HG03457 (cell line): ENCODE data around the gene SPTBN5.
A peak's percentile ranks its signal among the peaks of the same experiment; 100 is the strongest.
"Not testable (repeated sequence)": the region's sequence is repeated elsewhere in the genome, so short reads cannot be mapped to it uniquely, and the experiment has no call there.

Source experiments
- ATAC-seq: cut with Tn5 transposase; IDR thresholded peaks from one replicate; pipeline ENCODE4 v1.9.1; 2021; ENCODE audit warnings: moderate number of reproducible peaks; ENCODE audit not compliant: unreplicated experiment

The SPTBN5 gene

DNA sequence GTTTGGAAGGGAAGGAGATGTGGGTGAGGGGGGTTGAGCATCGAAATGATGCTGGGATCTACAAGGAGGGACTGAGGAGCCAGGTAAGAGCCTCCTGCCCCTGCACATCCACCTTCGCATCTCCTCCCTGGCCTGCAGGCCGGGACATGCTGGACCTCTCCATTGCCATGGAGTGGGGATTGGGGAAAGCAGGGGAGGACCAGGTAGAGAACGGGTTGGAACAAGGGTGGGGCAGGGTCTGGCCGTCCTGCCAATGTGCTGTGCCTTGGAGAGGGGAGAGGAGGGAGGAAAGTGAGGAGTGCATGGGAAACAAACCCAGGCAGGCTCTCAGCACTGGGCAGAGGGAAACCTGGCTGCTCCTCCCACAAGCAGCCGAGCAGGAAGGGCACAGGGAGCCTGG, 44.6 kb downstream of the SPTBN5 start:
- no peak for ATAC-seq

GRCh38 chr15:41848631-41849030, 45.2 kb downstream of the SPTBN5 start:
- no peak for ATAC-seq

- no peak for ATAC-seq
Measured at GRCh38 chr15:41847981-41848380, 45.9 kb downstream of the SPTBN5 start.

- ATAC-seq = no peak
Measured at GRCh38 chr15:41847206-41847605, 46.6 kb downstream of the SPTBN5 start.

DNA sequence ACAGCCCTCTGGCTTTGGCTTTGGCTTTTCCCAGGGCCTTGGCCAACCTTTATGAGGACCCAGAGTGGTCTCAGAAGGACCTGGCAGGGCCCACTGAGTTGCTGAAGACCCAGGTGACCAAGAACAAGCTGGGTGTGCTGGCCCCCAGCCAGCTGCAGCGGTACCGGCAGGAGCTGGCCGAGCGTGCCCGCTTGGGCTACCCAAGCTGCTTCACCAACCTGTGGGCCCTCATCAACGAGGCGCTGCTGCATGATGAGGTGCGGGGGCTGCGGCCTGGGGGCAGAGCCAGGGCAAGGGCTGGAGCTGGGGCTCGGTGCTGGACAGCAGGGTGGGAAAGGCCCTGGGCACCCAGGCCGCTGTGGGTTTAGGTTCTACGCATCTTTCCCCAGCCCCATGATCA, 49.0 kb downstream of the SPTBN5 start:
- ATAC-seq = no peak

GRCh38 chr15:41843571-41843970, 50.3 kb downstream of the SPTBN5 start:
- ATAC-seq = no peak

- ATAC-seq = no peak
Measured at GRCh38 chr15:41842229-41842628, 51.6 kb downstream of the SPTBN5 start.

- ATAC-seq = no peak
Measured at GRCh38 chr15:41841131-41841530, 52.7 kb downstream of the SPTBN5 start.

GRCh38 chr15:41840673-41841072, 53.2 kb downstream of the SPTBN5 start:
- ATAC-seq = no peak

DNA sequence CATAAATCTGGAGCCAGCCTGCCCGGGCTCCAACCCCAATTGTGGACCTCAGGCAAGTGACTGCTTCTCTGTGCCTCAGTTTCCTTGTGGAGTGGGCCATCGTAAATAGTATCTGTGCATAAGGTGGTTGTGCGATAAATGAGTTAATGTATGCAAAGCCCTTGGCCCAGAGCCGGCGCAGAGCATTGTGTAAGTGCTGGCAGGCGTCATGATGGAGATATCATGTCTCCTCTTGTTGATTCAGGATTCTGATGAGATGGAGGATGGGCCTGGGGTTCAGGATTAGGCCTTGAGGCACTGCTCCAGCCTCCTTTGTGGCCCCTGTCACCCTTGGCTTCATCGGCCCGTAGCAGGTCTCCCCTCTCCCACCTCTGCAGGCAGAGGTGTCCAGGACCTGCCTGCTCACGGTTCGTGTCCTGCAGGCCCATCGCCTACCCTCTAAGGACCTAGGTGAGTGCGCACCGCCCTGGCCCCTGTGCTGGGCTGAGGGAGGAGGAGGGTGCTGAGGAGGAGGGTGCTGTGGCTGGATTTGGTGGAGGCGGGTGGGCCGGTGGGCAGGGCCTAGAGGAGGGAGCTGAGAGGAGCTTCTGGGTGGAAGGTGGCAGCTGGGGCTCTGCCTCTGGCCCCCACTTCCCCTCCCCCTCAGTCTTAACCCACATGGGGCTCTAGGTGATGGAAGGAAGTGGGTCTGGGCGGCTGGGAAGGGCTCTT, 53.9 kb downstream of the SPTBN5 start:
- no peak for ATAC-seq

DNA sequence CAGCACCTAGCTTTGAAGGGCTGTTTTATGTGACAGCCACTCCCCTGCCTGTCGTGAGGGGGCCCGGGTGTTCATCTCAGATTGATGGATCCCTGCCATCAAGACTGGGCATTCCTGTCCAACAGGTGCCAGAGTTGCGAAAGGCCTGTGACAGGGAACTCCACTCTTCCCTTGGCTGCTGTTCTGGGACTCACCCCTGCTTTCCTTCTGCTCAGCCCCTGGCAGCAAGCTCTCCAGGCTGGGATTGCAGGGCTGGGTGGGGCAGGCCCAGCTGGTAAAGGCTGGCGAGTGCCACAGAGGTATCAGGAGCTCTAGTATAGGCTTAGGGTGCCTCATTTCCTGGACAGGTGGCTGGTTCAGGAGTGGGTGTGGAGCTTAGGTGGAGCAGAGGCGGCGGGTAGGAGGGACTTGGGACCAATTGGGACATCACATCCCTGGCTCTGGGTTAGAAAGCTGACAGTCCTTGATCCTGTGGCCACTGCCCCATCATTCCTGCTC, 55.4 kb downstream of the SPTBN5 start, which contains the start of gene PLA2G4B:
TSS of gene PLA2G4B (plus strand) at position 448 of the 498 bp plus-strand sequence. CDS start 67 bp downstream, outside the sequence.
- no peak for ATAC-seq

DNA sequence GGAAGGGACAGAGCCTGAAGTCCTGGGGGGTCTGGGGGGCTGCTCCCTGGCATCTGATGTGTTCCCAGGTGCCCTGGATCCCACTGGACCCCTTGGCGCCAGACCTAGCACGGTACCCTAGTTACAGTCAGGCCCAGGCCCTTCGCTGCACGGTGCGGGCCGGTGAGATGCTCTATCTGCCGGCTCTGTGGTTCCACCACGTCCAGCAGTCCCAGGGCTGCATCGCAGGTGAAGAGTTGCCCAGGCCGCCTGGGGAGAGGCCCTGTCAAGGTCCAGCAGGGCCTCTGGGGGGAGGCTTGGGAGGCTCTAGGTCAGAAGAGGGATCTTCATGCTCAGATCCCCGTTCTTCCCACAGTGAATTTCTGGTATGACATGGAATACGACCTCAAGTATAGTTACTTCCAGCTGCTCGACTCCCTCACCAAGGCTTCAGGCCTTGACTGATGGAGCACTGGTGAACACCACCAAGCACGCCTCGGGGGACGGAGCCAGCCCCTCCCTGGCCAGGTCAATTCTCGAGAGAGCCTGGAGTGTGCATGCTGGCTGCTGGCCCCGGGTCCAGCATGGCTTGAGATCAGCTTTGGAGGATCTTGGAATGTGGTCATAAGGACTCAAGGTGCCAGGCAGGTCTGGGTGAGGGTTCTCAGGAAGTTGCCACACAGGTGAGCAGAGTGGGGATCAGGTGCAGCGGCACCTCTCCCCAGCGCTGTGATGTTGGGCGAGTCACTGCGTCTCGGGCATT, 57.0 kb downstream of the SPTBN5 start:
- ATAC-seq = no peak

- no peak for ATAC-seq
Measured at GRCh38 chr15:41836073-41836472, 57.8 kb downstream of the SPTBN5 start.

DNA sequence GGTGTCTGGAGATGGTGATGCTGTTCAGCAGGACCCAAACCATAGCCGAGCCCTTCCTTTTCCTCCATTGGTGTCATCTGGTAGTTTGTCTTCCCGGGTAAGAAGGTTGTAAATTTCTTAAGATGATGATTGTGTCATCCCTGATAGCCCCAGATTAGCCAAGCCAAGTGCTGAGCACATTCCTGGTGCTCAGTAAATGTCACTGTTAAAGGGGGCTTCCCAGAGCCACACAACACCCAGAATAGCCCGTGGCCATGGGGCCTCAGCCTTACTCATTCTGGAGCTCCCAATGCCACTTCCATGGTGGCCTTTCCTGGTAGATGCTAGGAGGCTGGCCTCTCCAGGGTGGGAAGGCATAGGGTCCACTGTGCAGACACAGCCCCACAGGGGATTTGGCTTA, 59.8 kb downstream of the SPTBN5 start:
- no peak for ATAC-seq

GRCh38 chr15:41832875-41833274, 61.0 kb downstream of the SPTBN5 start:
- no peak for ATAC-seq

GRCh38 chr15:41832208-41832607, 61.6 kb downstream of the SPTBN5 start:
- ATAC-seq = no peak

- not testable (repeated sequence) for ATAC-seq
Measured at GRCh38 chr15:41831291-41831690, 62.6 kb downstream of the SPTBN5 start.

- ATAC-seq = no peak
Measured at GRCh38 chr15:41829959-41830646, 63.8 kb downstream of the SPTBN5 start.

DNA sequence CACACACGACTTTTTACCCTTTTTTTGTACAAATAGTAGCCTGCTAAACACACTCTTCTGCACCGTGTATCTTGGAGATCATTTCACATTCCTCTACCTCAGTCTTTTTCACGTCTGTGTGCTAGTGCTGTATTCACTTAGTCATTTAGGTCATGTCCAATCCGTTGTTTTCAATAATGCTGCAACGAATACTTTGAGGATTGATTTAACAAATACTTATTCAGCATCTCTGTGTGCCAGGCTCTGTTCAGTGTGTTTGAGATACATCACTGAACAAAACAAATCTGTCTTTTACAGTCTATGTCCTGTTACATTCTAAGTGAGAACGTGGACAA, 65.1 kb downstream of the SPTBN5 start:
- no peak for ATAC-seq

- peak; percentile 45 for ATAC-seq
Measured at GRCh38 chr15:41827880-41828806, 65.7 kb downstream of the SPTBN5 start, which contains the start of gene JMJD7. JMJD7 (plus strand) TSS chr15:41828092; CDS start chr15:41828125, 33 bp downstream.
